ENCODE results near the gene CYP1B1.

DNA sequence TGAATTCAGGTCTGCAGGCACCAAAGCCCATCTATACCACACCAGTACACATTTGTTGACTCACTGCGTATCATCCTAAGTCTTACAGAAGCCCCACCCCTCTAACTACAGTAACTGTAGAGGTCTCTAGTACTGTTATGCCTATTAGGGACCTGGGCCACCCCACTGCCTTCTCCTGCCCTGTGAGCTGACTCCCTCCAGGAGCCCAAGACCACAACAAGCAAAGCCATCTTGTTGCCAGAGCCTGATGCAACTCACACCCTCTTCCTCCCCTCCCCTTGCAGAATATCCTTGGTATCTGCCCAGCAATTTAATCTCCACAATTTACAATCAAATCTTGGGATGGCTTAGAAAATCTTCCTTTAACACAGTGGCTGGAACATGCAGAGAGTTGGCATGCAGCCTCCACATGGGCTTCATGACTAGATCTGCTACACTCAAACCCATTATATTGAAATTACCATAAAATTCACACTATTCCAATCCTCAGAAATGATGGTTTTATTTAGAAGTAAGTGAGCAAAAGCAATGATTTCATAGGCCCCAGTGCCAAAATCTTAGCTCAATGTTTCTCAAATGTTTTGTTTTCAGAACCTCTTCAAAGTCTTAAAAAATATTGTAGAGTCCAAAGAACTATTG, 17.7 kb upstream of the CYP1B1 start:
- TF ChIP-seq POLR2A (IDR thresholded peaks at IDR 0.05; ENCODE audit: low read length) (no peak), GATA1 (IDR thresholded peaks at IDR 0.05; ENCODE audit: low read depth, low read length) (no peak)
